ENCODE data around the gene ARMC10. TPM values are rescaled to one million over a fixed set of nuclear protein-coding genes. Genes with fewer than 3 reads are reported as not detected.

The ARMC10 gene
- total and polyA plus RNA-seq, 9 of the 15 experiments (the other 6 are each of a cell fraction or from before 2014, with no cell fraction given) = 17.0 to 113 (median 72.6) TPM

GRCh38 chr7:103073989-103074518 is 886 bp upstream of the ARMC10 start (continued):
- TF ChIP-seq RAD51 (IDR thresholded peaks at IDR 0.05; ENCODE audit: borderline replicate concordance, low read depth) (no peak), ATF2 (CRISPR knock-in tag; IDR thresholded peaks at IDR 0.05) (no peak), ZNF24 (IDR thresholded peaks at IDR 0.05) (no peak), ZNF140 (CRISPR knock-in tag; IDR thresholded peaks at IDR 0.05) (no peak), DIDO1 (tag; IDR thresholded peaks at IDR 0.05; ENCODE audit: low read depth) (no peak), CC2D1A (IDR thresholded peaks at IDR 0.05) (0 out of 2 replicates have a peak, but pooled peaks have one; percentile 45), SRSF1 (IDR thresholded peaks at IDR 0.05; ENCODE audit: low read depth, low read length) (no peak), MCM2 (IDR thresholded peaks at IDR 0.05; ENCODE audit: low read depth) (no peak), RERE (CRISPR knock-in tag; IDR thresholded peaks at IDR 0.05; ENCODE audit: borderline replicate concordance) (peak; percentile 87; the same call in 1 of the 2 replicates), SMARCA5 (IDR thresholded peaks at IDR 0.05) (0 out of 2 replicates have a peak, but pooled peaks have one; percentile 8), ZNF280A (IDR thresholded peaks at IDR 0.05; ENCODE audit: low read depth, partially characterized antibody) (no peak), STAG1 (CRISPR knock-in tag; IDR thresholded peaks at IDR 0.05; ENCODE audit: borderline replicate concordance) (no peak), CGGBP1 (CRISPR knock-in tag; IDR thresholded peaks at IDR 0.05) (0 out of 2 replicates have a peak, but pooled peaks have one; percentile 2), ZNF23 (CRISPR knock-in tag; IDR thresholded peaks at IDR 0.05) (no peak), KAT7 (CRISPR knock-in tag; IDR thresholded peaks at IDR 0.05; ENCODE audit: borderline replicate concordance) (no peak), XRCC4 (IDR thresholded peaks at IDR 0.05; ENCODE audit: extremely low read depth, insufficient read depth, insufficient read length) (no peak), ERF (CRISPR knock-in tag; IDR thresholded peaks at IDR 0.05) (no peak), USF1 (CRISPR knock-in tag; IDR thresholded peaks at IDR 0.05) (no peak), ZNF316 (IDR thresholded peaks at IDR 0.05) (peak; percentile 19), NFRKB (IDR thresholded peaks at IDR 0.05; ENCODE audit: low read depth) (peak; percentile 76; the same call in 1 of the 2 replicates), RNF2 (IDR thresholded peaks at IDR 0.05) (no peak), ZNF507 (tag; conservative IDR thresholded peaks at IDR 0.05) (no peak)

Measured in K562 (cell line).